ENCODE data around the gene SOX8.

DNA sequence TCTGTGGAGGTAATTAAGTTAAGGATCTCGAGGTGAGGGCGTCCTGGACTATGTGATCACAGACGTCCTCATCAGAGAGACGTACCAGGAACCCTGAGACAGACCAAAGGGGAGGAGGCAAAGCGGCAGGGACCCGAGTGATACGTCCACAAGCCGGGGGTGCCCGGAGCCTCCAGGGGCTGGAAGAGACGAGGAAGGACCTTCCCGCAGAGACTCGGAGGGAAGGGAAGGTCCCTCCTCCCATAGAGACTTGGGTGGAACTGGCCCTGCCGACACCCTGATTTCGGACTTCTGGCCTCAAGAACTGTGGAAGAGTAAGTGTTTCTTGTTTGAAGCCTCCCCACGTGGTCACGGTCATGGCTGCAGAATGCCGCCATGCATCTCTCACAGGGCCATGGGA lies 41.6 kb upstream of the SOX8 start:
- TF ChIP-seq, protein P1, sequence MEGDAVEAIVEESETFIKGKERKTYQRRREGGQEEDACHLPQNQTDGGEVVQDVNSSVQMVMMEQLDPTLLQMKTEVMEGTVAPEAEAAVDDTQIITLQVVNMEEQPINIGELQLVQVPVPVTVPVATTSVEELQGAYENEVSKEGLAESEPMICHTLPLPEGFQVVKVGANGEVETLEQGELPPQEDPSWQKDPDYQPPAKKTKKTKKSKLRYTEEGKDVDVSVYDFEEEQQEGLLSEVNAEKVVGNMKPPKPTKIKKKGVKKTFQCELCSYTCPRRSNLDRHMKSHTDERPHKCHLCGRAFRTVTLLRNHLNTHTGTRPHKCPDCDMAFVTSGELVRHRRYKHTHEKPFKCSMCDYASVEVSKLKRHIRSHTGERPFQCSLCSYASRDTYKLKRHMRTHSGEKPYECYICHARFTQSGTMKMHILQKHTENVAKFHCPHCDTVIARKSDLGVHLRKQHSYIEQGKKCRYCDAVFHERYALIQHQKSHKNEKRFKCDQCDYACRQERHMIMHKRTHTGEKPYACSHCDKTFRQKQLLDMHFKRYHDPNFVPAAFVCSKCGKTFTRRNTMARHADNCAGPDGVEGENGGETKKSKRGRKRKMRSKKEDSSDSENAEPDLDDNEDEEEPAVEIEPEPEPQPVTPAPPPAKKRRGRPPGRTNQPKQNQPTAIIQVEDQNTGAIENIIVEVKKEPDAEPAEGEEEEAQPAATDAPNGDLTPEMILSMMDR (IDR thresholded peaks at IDR 0.05) = no peak
- no peak for TF ChIP-seq POLR2AphosphoS5 (IDR thresholded peaks at IDR 0.05; ENCODE audit: insufficient read depth in 1 of 2, low read depth in 1 of 2)
